Measurements from ENCODE around the gene AGR2. TPM values are rescaled to one million over a fixed set of nuclear protein-coding genes. Genes with fewer than 3 reads are reported as not detected.
A peak's percentile ranks its signal among the peaks of the same experiment; 100 is the strongest.
"Not testable (repeated sequence)": the region's sequence is repeated elsewhere in the genome, so short reads cannot be mapped to it uniquely, and the experiment has no call there.

The AGR2 gene
- total RNA-seq, 1 experiment from 2014 or later = not detected

GRCh38 chr7:16773326-16773725 lies 31.5 kb downstream of the AGR2 start:
- Histone ChIP-seq H3K27ac (no peak overlapping the region), H3K27me3 (no peaks in the 10 kb centered on the region), H3K36me3 (no peaks in the 10 kb centered on the region; the same call in 1 of the 2 replicates), H3K4me3 (no peak overlapping the region), H3K4me1 (no peaks in the 10 kb centered on the region), H3K9me3 (replicated peaks) (no peaks in the 10 kb centered on the region)
- DNase-seq = no peak

GRCh38 chr7:16770657-16771329 lies 34.0 kb downstream of the AGR2 start:
- no peak overlapping the region for H3K27ac ChIP-seq
- no peak for DNase-seq
- no peak overlapping the region for H3K4me3 ChIP-seq
- H3K4me1 ChIP-seq = no peaks in the 10 kb centered on the region
- H3K27me3 ChIP-seq = no peaks in the 10 kb centered on the region
- no peaks in the 10 kb centered on the region for H3K9me3 ChIP-seq (replicated peaks)
- no peaks in the 10 kb centered on the region; the same call in 1 of the 2 replicates for H3K36me3 ChIP-seq

DNA sequence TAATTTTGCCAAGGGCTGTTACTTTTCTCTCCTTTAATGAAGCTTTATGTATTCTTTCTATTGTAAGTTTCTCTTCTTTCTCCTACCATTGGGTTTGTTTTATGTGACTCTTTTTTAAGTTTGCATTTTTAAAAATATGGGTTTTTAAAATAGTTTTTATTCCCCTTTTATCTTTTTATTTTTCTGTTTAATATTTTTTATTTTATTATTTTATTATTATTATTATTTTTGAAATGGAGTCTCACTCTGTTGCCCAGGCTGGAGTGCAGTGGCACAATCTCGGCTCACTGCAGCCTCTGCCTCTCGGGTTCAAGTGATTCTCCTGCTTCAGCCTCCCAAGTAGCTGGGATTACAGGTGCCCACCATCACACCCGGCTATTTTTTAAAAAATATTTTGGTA lies 34.8 kb downstream of the AGR2 start:
- not testable (repeated sequence) for H3K27ac ChIP-seq; H3K4me3 ChIP-seq; H3K4me1 ChIP-seq; DNase-seq; H3K27me3 ChIP-seq; H3K9me3 ChIP-seq (replicated peaks); H3K36me3 ChIP-seq

GRCh38 chr7:16765436-16765859 lies 39.4 kb downstream of the AGR2 start:
- DNase-seq = no peak
- Histone ChIP-seq H3K4me3 (no peak overlapping the region), H3K27me3 (no peaks in the 10 kb centered on the region), H3K36me3 (no peaks in the 10 kb centered on the region), H3K4me1 (no peaks in the 10 kb centered on the region), H3K9me3 (replicated peaks) (no peaks in the 10 kb centered on the region), H3K27ac (no peak overlapping the region)

- no peak overlapping the region for H3K4me3 ChIP-seq
- no peaks in the 10 kb centered on the region for H3K4me1 ChIP-seq
- no peak overlapping the region for H3K27ac ChIP-seq
- no peaks in the 10 kb centered on the region for H3K27me3 ChIP-seq
- no peaks in the 10 kb centered on the region for H3K9me3 ChIP-seq (replicated peaks)
- H3K36me3 ChIP-seq = no peaks in the 10 kb centered on the region
- no peak for DNase-seq
Observed at GRCh38 chr7:16764942-16765341, 39.9 kb downstream of the AGR2 start.

GRCh38 chr7:16762177-16762576 lies 42.6 kb downstream of the AGR2 start:
- Histone ChIP-seq H3K9me3 (replicated peaks) (no peaks in the 10 kb centered on the region), H3K27me3 (no peaks in the 10 kb centered on the region), H3K27ac (no peak overlapping the region), H3K4me3 (no peak overlapping the region), H3K4me1 (no peaks in the 10 kb centered on the region), H3K36me3 (no peaks in the 10 kb centered on the region)
- no peak for DNase-seq

DNA sequence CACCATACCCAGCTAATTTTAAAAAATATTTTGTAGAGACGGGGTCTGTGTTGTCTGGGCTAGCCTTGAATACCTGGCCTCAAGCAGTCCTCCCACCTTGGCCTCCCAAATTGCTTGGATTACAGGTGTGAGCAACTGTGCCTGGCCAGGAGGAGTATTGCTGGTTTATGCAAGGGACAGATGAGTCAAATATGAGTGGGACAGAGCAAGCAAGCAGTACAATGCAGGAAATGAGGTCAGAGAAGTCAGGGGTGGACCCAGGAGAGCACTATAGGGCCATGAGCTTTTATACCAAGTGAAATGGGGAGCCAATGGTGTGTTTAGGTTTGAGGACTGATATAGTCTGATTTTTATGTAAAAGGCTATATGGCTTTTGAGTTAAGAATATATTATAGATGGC lies 45.0 kb downstream of the AGR2 start:
- no peak for DNase-seq
- H3K9me3 ChIP-seq (replicated peaks) = no peaks in the 10 kb centered on the region
- no peaks in the 10 kb centered on the region for H3K27me3 ChIP-seq
- H3K4me1 ChIP-seq = no peaks in the 10 kb centered on the region
- H3K4me3 ChIP-seq = no peak overlapping the region
- H3K27ac ChIP-seq = no peak overlapping the region
- no peaks in the 10 kb centered on the region for H3K36me3 ChIP-seq

GRCh38 chr7:16758631-16759611 lies 45.9 kb downstream of the AGR2 start:
- Histone ChIP-seq H3K27me3 (no peaks in the 10 kb centered on the region), H3K27ac (no peak overlapping the region), H3K36me3 (no peaks in the 10 kb centered on the region), H3K9me3 (replicated peaks) (no peaks in the 10 kb centered on the region), H3K4me3 (no peak overlapping the region), H3K4me1 (no peaks in the 10 kb centered on the region)
- DNase-seq = no peak

GRCh38 chr7:16758036-16758435 lies 46.8 kb downstream of the AGR2 start:
- no peak for DNase-seq
- Histone ChIP-seq H3K36me3 (no peaks in the 10 kb centered on the region), H3K27me3 (no peaks in the 10 kb centered on the region), H3K9me3 (replicated peaks) (no peaks in the 10 kb centered on the region), H3K27ac (no peak overlapping the region), H3K4me1 (no peaks in the 10 kb centered on the region), H3K4me3 (no peak overlapping the region)

DNA sequence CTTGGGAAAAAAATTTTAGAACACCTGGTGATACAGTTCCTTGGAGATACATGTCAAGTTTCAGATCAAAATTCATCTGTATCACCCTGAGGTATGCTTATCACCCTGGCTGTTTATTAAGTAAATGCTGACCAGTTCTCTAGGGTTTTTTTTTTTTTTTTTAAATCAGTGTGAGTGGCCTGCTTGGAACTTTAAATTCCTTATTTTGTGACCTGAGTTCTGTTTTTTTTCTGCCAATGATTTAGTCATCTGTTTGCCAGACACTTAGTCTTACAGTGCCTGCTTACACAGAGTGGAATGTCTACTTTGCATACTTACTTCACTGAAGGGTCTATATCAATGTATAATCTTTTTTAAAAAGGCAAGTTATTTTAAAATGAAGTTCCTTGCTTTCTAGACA lies 49.4 kb downstream of the AGR2 start:
- DNase-seq = no peak
- no peaks in the 10 kb centered on the region for H3K9me3 ChIP-seq (replicated peaks)
- no peak overlapping the region for H3K27ac ChIP-seq
- H3K27me3 ChIP-seq = no peaks in the 10 kb centered on the region
- no peaks in the 10 kb centered on the region for H3K4me1 ChIP-seq
- no peaks in the 10 kb centered on the region for H3K36me3 ChIP-seq
- no peak overlapping the region for H3K4me3 ChIP-seq

DNA sequence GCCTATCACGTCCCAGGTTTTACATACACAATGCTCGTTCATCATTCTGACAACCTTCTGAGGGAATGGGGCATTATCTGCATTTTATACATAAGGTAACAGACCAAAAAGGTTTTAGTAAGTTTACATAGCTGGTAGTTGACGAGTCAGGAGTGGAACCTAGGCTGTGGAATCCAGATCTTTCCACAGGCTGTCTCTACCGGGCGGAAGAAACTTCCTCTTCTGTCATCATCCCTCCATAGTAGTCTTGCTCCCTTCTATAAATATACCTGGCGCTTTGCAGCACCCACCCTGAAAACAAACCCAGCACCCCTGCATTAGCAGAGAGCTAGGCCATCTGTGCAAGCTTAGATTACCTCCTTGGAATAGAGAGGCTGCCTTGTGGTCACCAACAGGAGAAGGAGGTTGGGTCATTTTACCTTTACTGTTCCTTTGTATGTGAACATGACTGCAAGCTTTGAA lies 49.9 kb downstream of the AGR2 start:
- no peak for DNase-seq
- Histone ChIP-seq H3K4me1 (no peaks in the 10 kb centered on the region), H3K27ac (no peak overlapping the region)

GRCh38 chr7:16753932-16754855 lies 50.6 kb downstream of the AGR2 start:
- no peaks in the 10 kb centered on the region for H3K27me3 ChIP-seq
- peak overlapping the region; percentile 61 for H3K4me3 ChIP-seq
- H3K4me1 ChIP-seq = no peaks in the 10 kb centered on the region
- no peaks in the 10 kb centered on the region for H3K9me3 ChIP-seq (replicated peaks)
- H3K36me3 ChIP-seq = no peaks in the 10 kb centered on the region
- DNase-seq = peak in 1 of 2 experiments; percentile 41
- no peak overlapping the region for H3K27ac ChIP-seq

More for the DNA sequence above, 49.9 kb downstream of the AGR2 start:
- Histone ChIP-seq H3K36me3 (no peaks in the 10 kb centered on the region), H3K4me3 (no peak overlapping the region), H3K27me3 (no peaks in the 10 kb centered on the region), H3K9me3 (replicated peaks) (no peaks in the 10 kb centered on the region)

DNA sequence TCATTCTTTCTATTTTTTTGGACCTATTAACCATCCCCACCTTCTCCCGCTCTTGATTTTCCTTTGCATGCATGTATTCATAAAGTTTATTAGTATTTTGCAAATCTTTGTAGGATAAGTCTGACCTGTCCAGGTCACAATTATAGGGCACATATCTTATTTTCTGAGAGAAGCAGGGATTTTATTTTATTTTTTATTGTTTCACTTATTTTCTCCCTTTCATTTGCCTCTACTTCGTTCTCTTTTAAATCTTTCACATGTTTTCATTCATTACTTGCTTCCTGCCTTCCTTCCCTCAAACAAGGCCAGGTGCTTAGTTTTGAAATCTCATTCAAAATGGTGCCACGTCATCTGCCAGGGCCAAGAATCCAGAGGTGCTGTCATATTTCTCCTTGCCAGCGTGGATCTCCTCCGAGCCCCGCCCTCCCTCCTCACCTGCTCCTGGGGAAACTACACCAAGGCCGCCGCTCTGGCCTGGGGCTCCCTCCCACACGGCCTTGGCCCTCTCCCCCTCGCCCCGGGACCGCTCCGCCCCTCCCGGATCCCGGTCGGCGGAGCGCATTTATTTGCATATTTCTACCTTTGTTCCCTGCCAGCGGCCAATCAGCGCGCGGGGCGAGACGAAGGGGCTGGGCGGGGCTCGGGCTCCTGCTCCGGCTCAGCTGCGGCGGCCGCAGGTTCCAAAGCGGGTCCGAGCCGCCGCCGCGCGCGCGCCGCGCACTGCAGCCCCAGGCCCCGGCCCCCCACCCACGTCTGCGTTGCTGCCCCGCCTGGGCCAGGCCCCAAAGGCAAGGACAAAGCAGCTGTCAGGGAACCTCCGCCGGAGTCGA lies 51.5 kb downstream of the AGR2 start, which contains the start of gene TSPAN13:
TSS of gene TSPAN13 (plus strand) at position 654 of the 830 bp plus-strand sequence. CDS start 213 bp downstream, outside the sequence.
- no peak within 1 kb of the TSS for H3K27ac ChIP-seq
- H3K9me3 ChIP-seq (replicated peaks) = no peaks in the 10 kb centered on the region
- H3K36me3 ChIP-seq = no peaks in the 10 kb centered on the region
- no peaks in the 10 kb centered on the region for H3K27me3 ChIP-seq
- H3K4me3 ChIP-seq = peak within 1 kb of the TSS; percentile 61
- no peaks in the 10 kb centered on the region for H3K4me1 ChIP-seq
- DNase-seq = peak; percentile 85 to 88

- Histone ChIP-seq H3K4me3 (no peak overlapping the region), H3K27ac (no peak overlapping the region), H3K36me3 (no peaks in the 10 kb centered on the region), H3K27me3 (no peaks in the 10 kb centered on the region), H3K9me3 (replicated peaks) (no peaks in the 10 kb centered on the region), H3K4me1 (no peaks in the 10 kb centered on the region)
- no peak for DNase-seq
Observed at GRCh38 chr7:16747102-16747501, 57.7 kb downstream of the AGR2 start.
